Measurements from ENCODE around the gene DPM2. TPM values are rescaled to one million over a fixed set of nuclear protein-coding genes. Genes with fewer than 3 reads are reported as not detected.

Gene DPM2
- polyA plus RNA-seq, 6 donors from 2014 or later: 46.3 to 78.7 (median 54.2) TPM

DNA sequence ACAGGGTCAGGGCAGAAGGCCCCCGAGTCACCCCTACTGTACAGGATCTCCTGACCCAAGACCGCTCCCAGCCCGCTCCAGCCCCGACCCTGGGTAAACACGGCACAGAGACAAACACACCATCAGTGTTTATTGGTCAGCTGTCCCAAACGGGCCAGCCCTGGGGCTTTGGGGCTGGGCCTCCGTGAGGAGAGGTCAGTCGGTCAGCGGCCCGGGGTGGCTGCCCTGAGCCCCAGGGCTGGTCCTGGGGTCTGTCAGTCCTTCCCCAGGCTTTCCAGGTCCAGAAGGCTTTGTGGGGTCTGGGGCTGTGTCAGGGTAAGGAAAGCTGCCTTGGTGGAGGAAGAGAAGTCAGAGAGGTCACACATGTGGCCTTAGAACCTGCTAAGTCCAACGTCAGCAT, 2.7 kb downstream of the DPM2 start:
- ATAC-seq (ENCODE audit: low read depth in 2 of 2) (no peak), DNase-seq (no peak)
- H3K4me1 Mint-ChIP-seq: peaks cover 47 to 56% (median 49%) of the 10 kb centered on the region in 3 donors
- H3K27ac Mint-ChIP-seq: no peak overlapping the region
- peaks cover 0 to 6% of the 10 kb centered on the region in 2 donors for H3K36me3 Mint-ChIP-seq
- H3K9me3 Mint-ChIP-seq: no peaks in the 10 kb centered on the region
- H3K27me3 Mint-ChIP-seq: peaks cover 0 to 4% (median 2%) of the 10 kb centered on the region in 3 donors
- H3K4me3 Mint-ChIP-seq: peak overlapping the region in 4 of 8 donors; percentile 24 to 85 (median 78)

DNA sequence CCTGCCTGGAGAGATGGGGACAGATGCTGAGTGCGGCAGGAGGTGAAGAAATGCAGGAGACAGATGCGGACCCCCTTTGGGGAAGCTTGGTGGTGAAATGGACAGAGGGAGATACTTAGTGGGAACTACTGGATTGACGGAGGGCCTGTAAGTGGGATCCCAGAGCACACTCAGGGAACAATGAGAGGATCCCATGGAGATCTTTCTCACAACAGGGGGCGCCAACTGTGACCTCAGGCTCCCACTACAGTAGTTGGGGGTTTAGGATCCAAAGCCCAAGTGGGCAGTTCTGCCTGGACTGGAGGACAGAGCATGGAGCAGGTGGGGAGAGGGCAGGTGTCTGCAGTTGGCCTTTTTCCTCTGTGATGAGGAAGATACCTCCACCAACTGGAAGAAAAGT, 3.4 kb downstream of the DPM2 start:
- Mint-ChIP-seq H3K4me1 (peaks cover 47 to 57% (median 55%) of the 10 kb centered on the region in 3 donors), H3K9me3 (no peaks in the 10 kb centered on the region), H3K27me3 (peaks cover 0 to 4% (median 4%) of the 10 kb centered on the region in 3 donors), H3K4me3 (peak overlapping the region in 4 of 8 donors; percentile 28 to 86 (median 50)), H3K27ac (peak overlapping the region in 2 of 6 donors; percentile 78 to 82), H3K36me3 (peaks cover 0 to 6% of the 10 kb centered on the region in 2 donors)
- DNase-seq: no peak
- ATAC-seq (ENCODE audit: low read depth in 2 of 2): no peak

DNA sequence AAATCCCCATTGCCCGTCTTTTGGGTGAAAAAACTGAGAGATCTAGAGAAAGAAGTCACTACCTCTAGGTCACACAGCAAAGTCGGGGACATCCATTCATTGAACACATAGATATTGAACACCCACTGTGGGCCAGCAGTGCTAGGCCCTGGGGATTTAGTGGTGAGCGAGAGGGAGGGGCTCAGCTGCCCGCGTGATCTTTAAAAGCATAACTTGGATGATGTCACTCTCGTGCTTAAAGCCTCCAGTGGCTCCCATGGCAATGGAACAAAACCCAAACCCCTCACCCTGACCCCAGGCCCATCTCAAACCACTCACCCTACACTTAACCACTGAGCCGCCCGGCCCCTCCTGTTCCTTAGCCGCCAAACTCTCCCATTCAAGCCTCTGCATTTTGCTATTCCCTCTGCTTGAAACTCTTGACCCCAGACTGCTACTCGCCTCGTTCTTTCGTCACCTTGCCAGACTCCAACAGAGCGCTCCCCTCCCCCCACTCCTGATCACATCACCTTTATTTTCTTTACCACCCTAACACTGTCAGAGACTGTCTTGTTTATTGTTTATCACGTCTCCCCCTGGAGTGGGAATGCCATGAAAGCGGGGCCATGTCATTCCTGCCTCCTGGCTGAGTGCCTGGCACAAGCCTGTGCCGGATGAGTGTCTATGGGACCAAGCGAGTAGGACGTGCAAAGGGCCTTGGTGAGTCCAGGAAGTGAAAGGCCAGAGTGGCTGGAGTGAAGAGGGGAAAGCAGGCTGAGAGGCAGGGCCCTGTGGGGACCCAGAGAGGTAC, 6.4 kb downstream of the DPM2 start:
- peak overlapping the region; percentile 76 to 88 (median 83) for H3K4me3 Mint-ChIP-seq
- peaks cover 31 to 45% (median 34%) of the 10 kb centered on the region in 3 donors for H3K4me1 Mint-ChIP-seq
- peak; percentile 54 for DNase-seq
- peaks cover 1 to 22% (median 4%) of the 10 kb centered on the region in 3 donors for H3K27me3 Mint-ChIP-seq
- ATAC-seq (ENCODE audit: low read depth in 2 of 2): peak; percentile 52 to 61
- peaks cover 0 to 6% of the 10 kb centered on the region in 2 donors for H3K36me3 Mint-ChIP-seq
- H3K27ac Mint-ChIP-seq: peak overlapping the region; percentile 49 to 99 (median 85)
- no peaks in the 10 kb centered on the region for H3K9me3 Mint-ChIP-seq

DNA sequence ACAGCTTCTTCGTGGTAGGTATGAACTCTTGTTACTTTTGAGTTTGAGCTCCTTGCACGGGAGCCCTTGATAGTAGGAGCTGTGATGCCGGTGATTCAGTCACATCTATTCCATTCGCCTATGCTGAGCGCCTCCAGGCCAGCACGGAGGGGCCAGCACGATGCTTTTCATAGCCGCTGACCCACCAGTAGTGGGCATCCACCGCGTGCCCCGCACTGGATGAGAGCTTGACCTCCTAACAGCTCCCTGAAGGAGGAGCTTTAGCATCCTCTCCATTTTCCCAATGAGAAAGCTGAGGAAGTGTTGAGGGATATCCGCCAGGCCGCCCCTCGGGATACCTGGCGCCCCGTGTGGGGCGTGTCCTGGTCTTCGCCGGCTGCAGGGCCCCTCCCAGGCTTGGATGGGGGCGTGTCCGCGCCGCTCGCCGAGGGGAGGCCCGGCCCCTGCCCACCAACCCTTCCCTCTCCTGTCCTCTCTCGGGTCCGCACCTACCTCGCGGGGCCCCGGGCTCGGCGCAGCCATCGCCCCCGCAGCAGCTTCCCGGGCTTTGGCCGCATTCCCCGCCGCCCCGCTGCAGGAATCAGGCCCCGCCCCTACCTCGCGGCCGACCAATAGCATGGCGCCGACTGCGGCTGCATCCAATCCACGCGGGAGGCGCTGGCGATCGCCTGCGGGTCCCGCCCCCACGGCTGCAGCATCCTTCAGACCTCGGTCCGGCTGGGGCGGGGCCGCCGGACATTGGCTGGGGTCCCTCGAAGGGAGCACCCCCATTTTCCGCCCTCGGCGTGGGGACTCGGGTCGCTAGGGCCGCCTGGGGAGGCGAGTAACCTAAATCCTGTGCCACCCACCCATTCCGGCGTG, 7.2 kb downstream of the DPM2 start, which contains the start of gene PIP5KL1:
Gene PIP5KL1, minus strand, starts transcription at position 547 of the 861 bp plus-strand sequence. Its CDS starts 25 bp downstream, at position 522.
- H3K9me3 Mint-ChIP-seq: no peaks in the 10 kb centered on the region
- H3K27ac Mint-ChIP-seq: peak within 1 kb of the TSS; percentile 49 to 99 (median 85)
- H3K36me3 Mint-ChIP-seq: peaks cover 0 to 6% of the 10 kb centered on the region in 2 donors
- peaks cover 23 to 37% (median 29%) of the 10 kb centered on the region in 3 donors for H3K4me1 Mint-ChIP-seq
- DNase-seq (peak; percentile 70), ATAC-seq (ENCODE audit: low read depth in 2 of 2) (peak; percentile 75)
- peak within 1 kb of the TSS; percentile 76 to 88 (median 83) for H3K4me3 Mint-ChIP-seq
- peaks cover 4 to 28% (median 8%) of the 10 kb centered on the region in 3 donors for H3K27me3 Mint-ChIP-seq

DNA sequence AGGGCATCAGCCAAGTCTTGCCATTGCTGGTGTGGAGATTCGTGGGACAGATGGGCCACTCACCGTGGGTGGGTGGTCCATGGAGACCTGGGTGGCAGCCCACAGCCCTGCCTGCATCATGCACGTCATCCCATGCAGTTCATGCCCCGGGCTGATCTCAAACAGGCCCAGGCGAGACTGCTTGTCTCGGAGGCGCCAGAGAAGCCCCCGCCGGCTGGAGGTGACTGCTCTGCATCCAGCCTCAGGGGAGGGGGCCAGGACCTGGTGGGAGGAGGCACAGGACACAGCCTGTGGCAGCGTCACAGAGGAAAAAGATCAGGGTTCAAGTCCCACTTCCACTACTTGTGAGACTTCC, 8.1 kb downstream of the DPM2 start:
- DNase-seq (no peak), ATAC-seq (ENCODE audit: low read depth in 2 of 2) (no peak)
- Mint-ChIP-seq H3K27me3 (peaks cover 4 to 35% (median 8%) of the 10 kb centered on the region in 3 donors), H3K9me3 (no peaks in the 10 kb centered on the region), H3K36me3 (peaks cover 0 to 6% of the 10 kb centered on the region in 2 donors), H3K4me1 (peaks cover 19 to 30% (median 26%) of the 10 kb centered on the region in 3 donors), H3K27ac (no peak overlapping the region), H3K4me3 (peak overlapping the region in 6 of 8 donors; percentile 70 to 85 (median 78))

DNA sequence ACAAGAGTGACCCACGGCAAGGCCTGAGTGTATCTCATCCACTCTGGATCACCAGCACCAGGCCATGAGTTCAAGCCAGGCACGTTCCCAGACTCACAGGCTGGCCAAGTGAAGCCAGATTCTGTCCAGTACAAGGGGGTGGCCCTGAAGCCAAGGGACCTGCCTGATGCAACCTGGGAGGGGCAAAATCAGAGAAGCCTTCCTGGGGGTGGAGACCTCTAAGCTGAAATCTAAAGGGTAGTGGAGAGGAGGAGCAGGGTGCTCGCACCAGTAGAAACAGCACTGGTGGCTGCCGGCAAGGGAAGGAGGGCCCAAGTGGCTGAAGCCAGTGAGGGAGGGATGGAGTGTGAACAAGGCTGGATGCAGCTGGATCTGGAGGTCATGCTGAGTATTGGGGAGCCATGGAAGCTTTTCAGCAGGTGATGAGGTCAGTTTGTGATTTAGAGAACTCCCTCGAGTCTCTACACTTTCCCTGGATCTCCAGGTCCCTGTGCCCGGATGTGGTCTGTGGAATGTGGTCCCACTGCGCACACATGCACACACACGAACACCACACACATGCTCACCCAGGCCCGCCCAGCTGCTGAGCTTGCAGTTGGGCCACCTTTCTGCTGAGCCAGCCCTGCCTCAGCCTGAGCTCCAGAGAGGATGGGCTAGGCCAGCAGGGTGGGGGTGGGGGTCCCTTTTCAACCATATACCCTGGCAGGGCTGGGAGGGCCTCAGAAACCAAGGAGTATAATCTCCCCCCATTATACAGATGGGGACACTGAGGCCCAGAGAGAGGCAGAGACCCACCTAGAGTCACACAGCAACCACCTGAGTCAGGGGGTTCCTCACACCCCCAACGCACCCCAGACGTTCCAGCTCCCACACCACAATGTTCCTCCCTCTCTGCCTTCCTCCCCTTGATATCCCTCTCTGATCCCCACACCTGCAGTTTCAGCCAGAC, 8.7 kb downstream of the DPM2 start:
- Mint-ChIP-seq H3K27me3 (peaks cover 4 to 37% (median 8%) of the 10 kb centered on the region in 3 donors), H3K36me3 (no peaks in the 10 kb centered on the region), H3K9me3 (no peaks in the 10 kb centered on the region), H3K4me1 (peaks cover 13 to 25% (median 21%) of the 10 kb centered on the region in 3 donors), H3K4me3 (peak overlapping the region; percentile 43 to 85 (median 71)), H3K27ac (peak overlapping the region in 1 of 6 donors; percentile 59)
- DNase-seq: no peak
- no peak for ATAC-seq (ENCODE audit: low read depth in 2 of 2)

DNA sequence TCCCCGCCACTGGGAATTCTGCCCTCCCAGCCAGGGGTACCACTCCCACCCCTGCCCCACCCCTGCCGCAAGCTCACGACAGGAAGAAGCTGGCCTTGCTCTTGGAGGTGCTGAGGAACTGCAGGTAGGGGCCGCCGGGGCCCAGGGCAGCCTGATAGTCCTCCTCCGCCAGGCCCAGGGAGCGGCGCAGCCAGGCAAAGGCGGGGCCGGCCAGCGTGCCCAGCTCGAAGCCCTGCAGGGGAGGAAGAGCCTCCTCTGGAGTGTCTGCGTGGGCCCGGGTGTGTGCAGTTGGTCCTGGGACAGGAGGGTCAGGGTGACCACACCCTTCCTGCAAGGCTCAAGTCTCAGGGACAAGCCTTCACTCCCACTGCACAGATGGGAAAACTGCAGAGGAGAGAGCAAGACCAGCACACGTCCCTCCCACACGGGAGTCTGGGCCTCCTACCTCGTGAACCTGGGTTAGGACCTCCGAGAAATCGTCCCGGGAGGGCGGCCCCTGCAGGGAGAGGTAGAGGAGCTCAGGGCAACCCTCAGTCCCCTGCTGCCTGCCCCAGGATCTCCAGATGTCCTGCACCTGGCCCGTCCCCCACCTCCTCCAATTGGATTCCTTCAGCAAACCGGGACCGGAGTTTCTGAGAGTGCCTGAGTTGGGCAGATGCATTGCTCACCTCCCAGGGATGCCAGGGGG, 9.5 kb downstream of the DPM2 start:
- Mint-ChIP-seq H3K9me3 (no peaks in the 10 kb centered on the region), H3K4me3 (peak overlapping the region in 6 of 8 donors; percentile 43 to 85 (median 64)), H3K27ac (peak overlapping the region in 1 of 6 donors; percentile 59), H3K4me1 (peaks cover 12 to 25% (median 20%) of the 10 kb centered on the region in 3 donors), H3K36me3 (no peaks in the 10 kb centered on the region), H3K27me3 (peaks cover 4 to 42% (median 8%) of the 10 kb centered on the region in 3 donors)
- ATAC-seq (ENCODE audit: low read depth in 2 of 2) (no peak), DNase-seq (no peak)

DNA sequence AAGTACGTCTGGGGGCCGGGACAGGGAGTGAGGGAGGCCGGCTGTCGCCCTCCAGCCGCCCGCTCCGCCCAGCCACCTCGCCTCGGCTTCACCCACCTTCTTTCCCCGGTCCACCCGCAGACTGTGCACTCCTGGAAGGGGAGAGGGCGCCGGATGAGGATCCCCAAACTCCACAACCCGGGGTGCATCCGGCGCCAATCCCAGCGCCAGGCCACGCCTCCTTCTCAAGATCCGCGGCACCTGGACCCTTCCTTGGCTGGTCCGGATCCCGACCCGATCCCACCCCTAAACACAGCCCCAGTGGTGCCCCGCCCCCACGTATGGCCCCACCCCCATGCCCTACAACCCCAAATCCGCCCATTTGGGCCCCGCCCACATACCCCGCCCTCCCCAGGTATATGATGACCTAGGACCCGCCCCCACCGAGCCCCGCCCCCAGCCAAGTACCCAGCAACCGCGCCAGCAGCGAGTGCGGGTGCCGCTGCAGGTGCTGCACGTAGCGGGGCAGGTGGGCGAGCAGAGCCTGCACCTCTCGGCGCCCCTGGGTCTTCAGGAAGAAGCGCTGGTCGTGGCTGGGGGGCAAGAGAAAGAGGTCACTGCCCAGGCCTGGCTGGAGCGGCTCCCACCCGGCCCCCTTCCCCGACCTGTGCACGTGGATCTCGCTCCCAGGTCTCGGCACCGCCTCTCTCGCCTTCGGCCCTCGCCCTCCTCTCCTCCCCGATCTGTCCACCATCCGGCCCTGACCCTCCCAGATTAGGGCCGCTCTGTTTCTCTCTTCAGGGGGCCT, 10.3 kb downstream of the DPM2 start:
- Mint-ChIP-seq H3K36me3 (no peaks in the 10 kb centered on the region), H3K4me3 (peak overlapping the region; percentile 61 to 88 (median 70)), H3K9me3 (no peaks in the 10 kb centered on the region), H3K27ac (peak overlapping the region in 1 of 6 donors; percentile 41), H3K27me3 (peaks cover 4 to 42% (median 8%) of the 10 kb centered on the region in 3 donors), H3K4me1 (peaks cover 8 to 25% (median 17%) of the 10 kb centered on the region in 3 donors)
- ATAC-seq (ENCODE audit: low read depth in 2 of 2) (peak; percentile 40), DNase-seq (peak; percentile 45)

DNA sequence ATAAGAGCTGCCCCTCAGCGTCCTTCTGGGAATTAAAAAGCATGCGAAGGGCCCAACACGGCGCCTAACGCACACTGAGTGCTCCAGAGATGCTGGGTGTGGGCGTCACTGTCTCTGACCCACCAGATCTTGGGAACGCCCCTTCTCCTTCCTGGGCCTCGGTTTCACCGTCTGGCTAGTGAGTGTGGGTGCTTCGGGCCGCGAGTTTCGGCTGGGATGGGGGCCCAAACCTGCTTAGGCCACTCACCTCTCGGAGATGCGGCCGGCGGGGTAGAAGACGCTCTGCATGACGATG, 10.8 kb downstream of the DPM2 start:
- DNase-seq: no peak
- Mint-ChIP-seq H3K4me1 (peaks cover 8 to 26% (median 17%) of the 10 kb centered on the region in 3 donors), H3K4me3 (peak overlapping the region; percentile 61 to 88 (median 70)), H3K36me3 (no peaks in the 10 kb centered on the region), H3K27ac (no peak overlapping the region), H3K9me3 (no peaks in the 10 kb centered on the region), H3K27me3 (peaks cover 4 to 42% (median 8%) of the 10 kb centered on the region in 3 donors)
- ATAC-seq (ENCODE audit: low read depth in 2 of 2): peak in 1 of 2 donors; percentile 2

DNA sequence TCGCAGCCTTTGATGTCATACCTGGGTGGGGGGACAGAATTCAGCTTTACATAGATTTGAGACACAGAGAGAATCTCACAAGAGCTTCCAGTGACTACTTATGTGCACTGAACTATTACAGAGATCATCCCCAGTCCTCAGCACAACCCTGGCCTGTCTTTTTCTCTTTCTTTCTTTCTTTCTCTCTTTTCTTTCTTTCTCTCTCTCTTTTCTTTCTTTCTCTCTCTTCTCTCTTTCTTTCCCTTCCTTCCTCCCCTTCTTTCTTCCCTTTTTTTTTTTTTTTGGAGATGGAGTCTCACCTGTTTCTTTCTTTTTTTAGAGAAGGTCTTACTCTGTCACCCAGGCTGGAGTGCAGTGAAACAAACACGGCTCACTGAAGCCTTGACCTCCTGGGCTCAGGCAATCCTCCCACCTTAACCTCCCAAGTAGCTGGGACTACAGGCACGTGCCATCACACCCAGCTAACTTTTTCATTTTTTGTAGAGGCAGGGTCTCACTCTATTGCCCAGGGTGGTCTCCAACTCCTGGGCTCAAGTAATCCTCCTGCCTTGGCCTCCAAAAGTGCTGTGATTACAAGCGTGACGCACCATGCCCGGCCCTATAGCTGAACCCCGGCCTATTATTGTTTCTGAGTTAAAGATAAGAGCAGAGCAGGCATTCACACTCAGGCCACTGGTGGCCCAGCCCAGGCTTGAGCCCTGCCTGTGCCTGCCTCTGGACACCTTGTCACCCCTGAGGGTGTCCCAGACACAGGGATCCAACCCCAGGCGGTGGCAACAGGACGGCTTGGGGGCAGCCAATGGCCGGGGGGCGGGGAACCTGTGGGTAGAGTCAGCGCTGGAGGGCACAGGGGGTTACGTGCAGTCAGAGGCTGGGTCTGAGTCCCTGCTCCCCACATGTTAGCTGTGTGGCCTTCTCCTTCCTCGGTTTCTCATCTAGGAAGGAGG, 11.4 kb downstream of the DPM2 start:
- H3K36me3 Mint-ChIP-seq: no peaks in the 10 kb centered on the region
- H3K4me1 Mint-ChIP-seq: peaks cover 8 to 25% (median 18%) of the 10 kb centered on the region in 3 donors
- no peak for DNase-seq
- peak overlapping the region; percentile 55 to 88 (median 69) for H3K4me3 Mint-ChIP-seq
- ATAC-seq (ENCODE audit: low read depth in 2 of 2): no peak
- H3K27me3 Mint-ChIP-seq: peaks cover 4 to 37% (median 8%) of the 10 kb centered on the region in 3 donors
- no peaks in the 10 kb centered on the region for H3K9me3 Mint-ChIP-seq
- H3K27ac Mint-ChIP-seq: peak overlapping the region in 3 of 6 donors; percentile 42 to 98 (median 76)

Measured in naive B cell (primary cell).